Right lung (tissue), 5 donors: ENCODE data around the gene KLF5. TPM values are rescaled to one million over a fixed set of nuclear protein-coding genes. Genes with fewer than 3 reads are reported as not detected.
A peak's percentile ranks its signal among the peaks of the same experiment; 100 is the strongest.

Source experiments
- DNase-seq, 2 donors: peaks; one replicate each; pipeline ENCODE4 v3.0.0-alpha.2; 2013
- polyA plus RNA-seq, 5 donors: library from polyadenylated mRNA; unstranded; fragments of 120-200 nt; gene quantifications; one replicate each; pipeline versions ENCODE4 v1.2.1 to v1.2.3, GENCODE V29; 2013; ENCODE audit warnings: inconsistent platforms in 1 of 5, low replicate concordance in 1 of 5; ENCODE audit not compliant: insufficient read length in 5 of 5, insufficient read depth in 1 of 5

Gene KLF5
- polyA plus RNA-seq, 5 donors, result 14.7 to 32.0 (median 18.9) TPM

DNA sequence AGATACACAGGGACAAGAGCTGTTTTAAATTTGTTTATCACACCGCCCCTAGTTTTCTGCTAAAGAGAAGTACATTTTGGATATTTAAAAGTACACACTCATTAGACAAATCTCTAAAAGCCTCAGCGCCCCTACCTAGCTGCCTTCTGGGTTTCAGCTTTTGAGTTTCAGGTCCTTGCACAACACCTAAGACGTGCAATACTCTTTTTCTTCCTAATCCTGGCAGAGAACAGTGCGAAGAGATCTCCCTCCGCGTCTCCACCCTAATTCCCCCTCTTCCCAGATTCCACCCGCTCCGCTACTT lies 421 bp upstream of the KLF5 start:
- DNase-seq, result no peak

GRCh38 chr13:73059460-73060250 lies 850 bp downstream of the KLF5 start:
- peak; percentile 49 for DNase-seq

DNA sequence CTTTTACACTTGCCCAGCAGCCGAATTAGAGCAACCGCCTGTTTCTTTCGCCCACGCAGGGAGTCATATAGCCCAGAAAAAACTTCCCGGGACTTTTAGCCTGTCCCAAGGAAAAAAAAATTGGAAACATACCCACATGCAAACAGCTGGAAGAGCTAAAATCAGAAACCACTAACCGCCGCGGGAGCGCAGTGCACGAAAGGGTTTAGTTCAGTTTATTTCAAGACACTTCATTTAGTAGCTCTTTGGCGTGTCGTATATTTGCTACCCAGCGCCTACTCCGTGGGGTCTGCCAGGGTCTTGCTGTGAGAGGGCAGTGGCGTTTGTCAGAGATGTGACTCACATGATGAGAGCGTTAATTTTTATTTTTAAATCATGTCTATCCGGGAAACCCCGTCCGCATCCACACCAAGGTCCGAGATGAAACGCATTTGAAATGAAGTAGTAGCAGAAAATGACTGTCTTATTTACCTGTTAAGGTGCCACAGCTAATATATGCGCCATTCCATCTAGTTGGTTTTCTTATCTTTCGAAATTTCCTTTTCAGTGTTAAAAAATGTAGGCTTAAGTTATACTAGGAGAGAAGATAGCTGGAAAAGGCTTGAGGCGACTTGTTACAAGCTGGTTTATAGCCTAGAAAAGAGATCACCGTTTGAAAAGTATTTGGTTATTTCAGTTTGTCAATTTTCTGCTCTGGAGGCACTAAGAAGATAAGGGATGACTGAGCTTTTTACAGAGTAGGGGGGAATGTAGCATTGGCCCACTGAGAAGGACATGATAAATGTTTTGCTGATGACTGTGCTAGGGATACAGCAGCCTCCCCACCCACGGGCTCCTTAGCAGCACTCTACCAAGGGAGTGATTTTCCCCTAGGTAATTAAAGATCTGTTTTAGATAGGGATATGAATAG lies 1.7 kb downstream of the KLF5 start:
- DNase-seq, result peak; percentile 52 to 65

- DNase-seq, result no peak
Observed at GRCh38 chr13:73061473-73061872, 2.7 kb downstream of the KLF5 start.

GRCh38 chr13:73061876-73062275 lies 3.1 kb downstream of the KLF5 start:
- DNase-seq, result no peak

DNA sequence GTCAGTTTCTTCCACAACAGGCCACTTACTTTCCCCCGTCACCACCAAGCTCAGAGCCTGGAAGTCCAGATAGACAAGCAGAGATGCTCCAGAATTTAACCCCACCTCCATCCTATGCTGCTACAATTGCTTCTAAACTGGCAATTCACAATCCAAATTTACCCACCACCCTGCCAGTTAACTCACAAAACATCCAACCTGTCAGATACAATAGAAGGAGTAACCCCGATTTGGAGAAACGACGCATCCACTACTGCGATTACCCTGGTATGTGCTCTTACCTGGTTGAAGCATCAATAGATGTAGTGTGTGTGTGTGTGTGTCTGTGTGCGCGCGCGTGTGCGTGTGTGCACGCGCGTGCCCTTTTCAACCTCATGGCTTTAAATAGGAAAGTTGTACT lies 3.7 kb downstream of the KLF5 start:
- DNase-seq, result no peak

DNA sequence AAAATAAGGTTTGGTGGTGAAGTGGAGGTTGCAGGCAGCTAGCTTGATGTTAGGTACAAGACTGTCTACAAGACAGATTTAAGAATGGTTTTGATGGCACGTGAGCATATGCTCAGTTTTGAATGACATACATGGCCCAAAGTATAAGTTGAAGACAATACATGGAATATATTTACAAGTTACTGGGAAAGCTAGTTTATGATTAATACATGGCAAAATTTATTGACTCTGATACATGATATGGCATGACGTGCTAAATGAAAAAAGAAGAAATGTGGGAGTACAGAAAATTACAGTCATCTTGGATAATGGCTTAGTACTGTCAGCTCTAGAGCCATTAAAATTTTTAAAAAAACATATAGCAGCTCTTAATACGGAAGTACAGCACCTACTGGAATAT lies 4.4 kb downstream of the KLF5 start:
- DNase-seq, result no peak

- DNase-seq, result no peak
Observed at GRCh38 chr13:73065036-73065435, 6.2 kb downstream of the KLF5 start.

DNA sequence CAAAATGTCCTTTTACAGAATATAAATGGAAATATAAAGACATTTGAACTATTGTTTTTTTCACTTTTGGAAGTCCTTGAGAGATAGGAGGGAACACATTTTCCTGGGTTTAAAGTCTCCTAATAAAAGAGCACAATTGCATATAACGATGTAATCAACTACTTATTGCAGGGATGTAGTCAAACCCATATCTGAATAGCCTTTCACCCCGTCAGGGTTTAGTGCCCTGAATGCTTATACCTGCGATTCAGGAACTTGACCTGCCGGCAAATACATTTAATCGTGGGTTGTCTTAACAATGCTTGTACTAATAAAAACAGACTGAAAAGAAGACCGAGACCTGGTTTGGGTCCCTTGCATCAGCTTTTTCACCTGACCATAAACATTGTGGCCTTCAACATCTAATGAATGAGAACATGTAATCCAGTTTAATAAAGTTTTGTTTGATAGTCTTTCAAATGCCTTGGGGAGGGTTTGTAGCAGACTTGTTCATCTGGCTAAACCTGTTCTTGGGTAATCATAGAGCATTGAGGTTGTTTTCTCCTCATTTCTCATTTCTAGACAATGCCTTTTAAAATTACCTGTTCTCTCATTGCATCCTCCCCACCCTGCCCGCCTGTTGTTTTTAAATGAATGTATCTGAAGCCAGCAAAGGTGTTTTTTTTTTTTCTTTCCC lies 7.0 kb downstream of the KLF5 start:
- peak in 1 of 2 donors; percentile 26 for DNase-seq

DNA sequence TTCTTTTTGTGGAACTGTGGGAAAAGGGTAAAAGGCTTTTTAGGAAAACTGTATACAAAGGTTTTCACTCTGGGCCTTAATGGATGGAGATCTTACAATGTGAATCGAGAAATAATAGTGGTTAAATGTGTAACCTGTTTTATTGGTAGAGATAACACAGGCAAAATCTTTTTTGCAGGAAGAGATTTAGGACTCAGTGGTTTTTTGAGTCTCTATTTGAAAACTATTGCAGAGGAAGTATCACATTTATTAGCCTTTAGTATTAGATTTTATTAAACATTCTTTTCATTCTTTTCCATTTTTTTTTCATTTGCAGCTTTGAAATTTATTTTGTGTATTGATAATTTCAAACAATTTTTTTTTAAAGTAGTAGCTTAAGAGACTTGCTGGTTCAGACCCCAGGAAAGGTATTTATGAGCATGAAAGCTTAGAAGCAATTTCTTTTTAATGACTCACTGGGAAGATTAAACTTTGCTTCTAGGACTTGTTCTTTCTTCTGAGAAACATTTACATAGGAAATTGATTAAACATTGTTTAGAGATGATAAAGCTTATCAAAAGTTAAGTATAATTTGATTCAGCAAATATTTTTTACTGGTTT lies 10.5 kb downstream of the KLF5 start:
- no peak for DNase-seq

- DNase-seq, result no peak
Observed at GRCh38 chr13:73070451-73071098, 11.8 kb downstream of the KLF5 start.

- no peak for DNase-seq
Observed at GRCh38 chr13:73072239-73072900, 13.6 kb downstream of the KLF5 start.

DNA sequence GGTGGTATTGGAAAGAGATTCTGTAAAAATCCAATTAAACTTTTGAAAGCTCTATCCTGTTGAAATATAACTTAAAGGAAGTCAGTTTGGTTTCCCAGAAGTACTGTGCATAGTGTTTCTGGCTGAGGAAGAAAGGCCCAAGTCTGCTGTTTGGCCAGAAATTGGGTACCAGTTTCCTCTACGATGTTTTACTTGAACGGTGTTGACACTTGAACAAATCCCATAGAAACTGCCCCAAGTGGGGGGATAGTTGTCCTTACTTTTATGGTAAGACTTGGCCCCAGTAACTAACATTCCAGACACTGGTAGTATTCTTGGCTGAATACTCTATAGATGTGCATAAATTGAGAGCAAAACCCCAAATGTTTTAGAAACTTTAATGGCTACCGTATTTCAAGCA lies 14.2 kb downstream of the KLF5 start:
- DNase-seq, result no peak

DNA sequence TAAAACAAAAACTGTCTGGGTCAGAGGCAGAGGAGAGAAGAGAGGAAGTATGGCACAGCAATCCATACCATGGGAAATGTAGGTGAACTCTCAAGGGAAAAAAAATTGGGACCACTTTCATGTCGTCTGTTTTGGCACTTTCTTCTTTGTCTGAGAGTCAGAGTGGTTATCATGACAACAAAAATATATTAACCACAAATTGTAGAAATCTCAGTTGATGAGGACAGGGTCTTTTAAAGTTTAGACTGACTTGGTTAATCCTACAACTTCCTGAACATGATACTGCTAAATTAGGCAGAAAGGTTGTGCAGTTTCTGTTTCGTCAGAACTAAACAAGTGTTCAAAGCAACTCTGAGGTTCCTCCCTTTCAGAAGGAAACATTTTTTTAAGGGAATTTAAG lies 15.2 kb downstream of the KLF5 start:
- no peak for DNase-seq

GRCh38 chr13:73074926-73075325 lies 16.1 kb downstream of the KLF5 start:
- no peak for DNase-seq

GRCh38 chr13:73075546-73075945 lies 16.7 kb downstream of the KLF5 start:
- no peak for DNase-seq

DNA sequence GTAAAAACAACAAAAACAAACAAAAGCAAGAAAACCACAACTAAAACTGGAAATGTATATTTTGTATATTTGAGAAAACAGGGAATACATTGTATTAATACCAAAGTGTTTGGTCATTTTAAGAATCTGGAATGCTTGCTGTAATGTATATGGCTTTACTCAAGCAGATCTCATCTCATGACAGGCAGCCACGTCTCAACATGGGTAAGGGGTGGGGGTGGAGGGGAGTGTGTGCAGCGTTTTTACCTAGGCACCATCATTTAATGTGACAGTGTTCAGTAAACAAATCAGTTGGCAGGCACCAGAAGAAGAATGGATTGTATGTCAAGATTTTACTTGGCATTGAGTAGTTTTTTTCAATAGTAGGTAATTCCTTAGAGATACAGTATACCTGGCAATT lies 17.1 kb downstream of the KLF5 start:
- no peak for DNase-seq

GRCh38 chr13:73077865-73078264 lies 19.1 kb downstream of the KLF5 start:
- no peak for DNase-seq

DNA sequence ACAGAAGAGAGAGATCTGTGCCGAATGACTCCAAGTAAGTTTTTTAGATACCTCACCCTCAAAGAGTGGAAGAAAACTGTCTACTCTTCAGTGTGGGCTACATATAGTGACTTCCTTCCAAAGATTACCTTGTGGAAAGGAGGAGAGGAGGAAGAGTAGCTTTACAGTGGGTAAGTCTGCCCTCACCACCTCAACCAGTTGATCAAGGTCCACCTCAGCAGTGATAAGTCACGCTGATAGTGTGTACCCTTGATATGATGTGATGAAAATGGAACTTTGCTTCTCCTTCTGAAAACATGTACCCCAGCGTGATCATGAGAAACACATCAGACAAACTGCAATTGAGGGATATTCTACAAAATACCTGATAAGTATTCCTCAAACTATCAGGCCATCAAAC lies 20.6 kb downstream of the KLF5 start:
- DNase-seq, result no peak

DNA sequence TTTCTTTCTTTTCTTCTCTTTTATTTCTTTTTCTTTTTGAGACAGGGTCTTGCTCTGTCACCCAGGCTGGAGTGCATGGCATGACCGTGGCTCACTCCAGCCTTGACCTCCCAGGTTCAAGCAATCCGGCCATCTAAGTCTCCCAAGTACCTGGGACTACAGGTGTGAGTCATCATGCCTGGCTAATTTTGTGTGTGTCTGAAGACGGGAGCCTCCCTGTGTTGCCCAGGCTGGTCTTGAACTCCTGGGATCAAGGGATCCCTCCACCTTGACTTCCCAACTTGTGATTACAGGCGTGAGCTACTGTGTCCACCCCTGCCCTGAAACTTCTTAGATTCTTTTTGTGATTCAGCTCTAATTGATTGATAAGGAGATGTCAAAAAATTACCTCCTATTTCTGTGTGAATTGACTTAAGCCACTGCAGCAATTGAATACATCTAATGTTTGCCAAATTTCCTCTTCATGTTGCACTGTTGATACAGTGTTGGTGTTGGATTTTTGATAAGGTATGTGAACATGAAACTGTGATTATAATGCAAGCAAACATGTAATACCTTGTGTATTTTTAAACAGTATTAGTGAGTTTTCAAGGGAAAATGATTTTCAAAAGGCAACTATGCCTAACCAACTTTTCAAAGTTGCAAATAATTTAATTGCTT lies 22.6 kb downstream of the KLF5 start:
- no peak for DNase-seq

GRCh38 chr13:73082471-73082870 lies 23.7 kb downstream of the KLF5 start:
- no peak for DNase-seq
